Measurements from ENCODE around the gene FOLR1.

- TF ChIP-seq CTCF (IDR thresholded peaks at IDR 0.05) (no peak), POLR2A (IDR thresholded peaks at IDR 0.05) (no peak)
These were observed 14.3 kb upstream of the FOLR1 start for GRCh38 chr11:72177656-72178055.
